Progenitor cell of endocrine pancreas (in vitro differentiated cells): Measurements from ENCODE around the gene FLNA. TPM values are rescaled to one million over a fixed set of nuclear protein-coding genes. Genes with fewer than 3 reads are reported as not detected.
A peak's percentile ranks its signal among the peaks of the same experiment; 100 is the strongest.

Experiments
- DNase-seq: peaks from one replicate; pipeline ENCODE4 v3.0.0; 2021; ENCODE audit warnings: low spot score; ENCODE audit not compliant: unreplicated experiment
- H3K27ac Mint-ChIP-seq: 2 replicates; pipeline ENCODE4 v1.8.0; 2021; ENCODE audit warnings: mild to moderate bottlenecking, moderate library complexity, mixed read lengths
- H3K27me3 Mint-ChIP-seq: 2 replicates; pipeline ENCODE4 v1.8.0; 2021; ENCODE audit warnings: mixed read lengths
- H3K36me3 Mint-ChIP-seq: 2 replicates; pipeline ENCODE4 v1.8.0; 2022; ENCODE audit warnings: mixed read lengths; ENCODE audit not compliant: insufficient read depth
- H3K4me1 Mint-ChIP-seq: 2 replicates; pipeline ENCODE4 v1.8.0; 2021; ENCODE audit warnings: low read depth, mixed read lengths
- H3K4me3 Mint-ChIP-seq: 2 replicates; pipeline ENCODE4 v1.8.0; 2021; ENCODE audit warnings: low read depth, mild to moderate bottlenecking, moderate library complexity, mixed read lengths
- H3K9me3 Mint-ChIP-seq: 2 replicates; pipeline ENCODE4 v1.8.0; 2021; ENCODE audit warnings: low read depth, mixed read lengths
- CTCF ChIP-seq: fragments of 200-600 bp; sonication (generic); IDR thresholded peaks from one replicate; pipeline ENCODE4 v1.5.0; 2021; ENCODE audit warnings: antibody characterized with exemption, mild to moderate bottlenecking; ENCODE audit not compliant: unreplicated experiment
- total RNA-seq: library from RNA; stranded (reverse); gene quantifications from 2 replicates; pipeline ENCODE4 v1.2.1, GENCODE V29; 2021

Gene FLNA
- total RNA-seq, 1 donor from 2014 or later: 777 TPM

GRCh38 chrX:154370300-154371016 lies 4.0 kb downstream of the FLNA start:
- no peak for DNase-seq
- Mint-ChIP-seq H3K4me1 (peaks cover 2% of the 10 kb centered on the region), H3K27ac (peak overlapping the region; percentile 97), H3K4me3 (peak overlapping the region; percentile 81), H3K27me3 (no peaks in the 10 kb centered on the region), H3K9me3 (no peaks in the 10 kb centered on the region), H3K36me3 (no peaks in the 10 kb centered on the region)
- TF ChIP-seq CTCF: no peak

- Mint-ChIP-seq H3K36me3 (peaks cover 2% of the 10 kb centered on the region), H3K4me3 (peak overlapping the region; percentile 76), H3K27me3 (no peaks in the 10 kb centered on the region), H3K4me1 (peaks cover 2% of the 10 kb centered on the region), H3K9me3 (no peaks in the 10 kb centered on the region), H3K27ac (peak overlapping the region; percentile 97)
- peak; percentile 56 for DNase-seq
- no peak for TF ChIP-seq CTCF
Observed at GRCh38 chrX:154369449-154370299, 4.8 kb downstream of the FLNA start.

GRCh38 chrX:154368630-154369448 lies 5.6 kb downstream of the FLNA start:
- TF ChIP-seq CTCF: no peak
- peaks cover 3% of the 10 kb centered on the region for H3K36me3 Mint-ChIP-seq
- H3K4me1 Mint-ChIP-seq: peaks cover 2% of the 10 kb centered on the region
- H3K4me3 Mint-ChIP-seq: peak overlapping the region; percentile 64
- DNase-seq: no peak
- H3K27me3 Mint-ChIP-seq: no peaks in the 10 kb centered on the region
- no peaks in the 10 kb centered on the region for H3K9me3 Mint-ChIP-seq
- peak overlapping the region; percentile 79 for H3K27ac Mint-ChIP-seq

GRCh38 chrX:154367474-154368308 lies 6.7 kb downstream of the FLNA start:
- no peak for DNase-seq
- H3K36me3 Mint-ChIP-seq: peaks cover 4% of the 10 kb centered on the region
- no peak overlapping the region for H3K4me3 Mint-ChIP-seq
- H3K4me1 Mint-ChIP-seq: peaks cover 2% of the 10 kb centered on the region
- H3K27me3 Mint-ChIP-seq: no peaks in the 10 kb centered on the region
- no peak for TF ChIP-seq CTCF
- no peaks in the 10 kb centered on the region for H3K9me3 Mint-ChIP-seq
- peak overlapping the region; percentile 89 for H3K27ac Mint-ChIP-seq
